CD8-positive, alpha-beta memory T cell (primary cell): ENCODE results near the gene AZI2. TPM values are rescaled to one million over a fixed set of nuclear protein-coding genes. Genes with fewer than 3 reads are reported as not detected.

ENCODE experiments used
- CTCF ChIA-PET: fragments of 350-600 bp; sonication (Branson Sonifier 250); formaldehyde crosslinking; loops from one replicate; lab custom pipeline; 2021; ENCODE audit warnings: antibody characterized with exemption; lab: Charles Lee
- POLR2A ChIA-PET: fragments of 350-600 bp; sonication (Branson Sonifier 250); formaldehyde crosslinking; loops from one replicate; lab custom pipeline; 2021; ENCODE audit warnings: antibody characterized with exemption; lab: Charles Lee
- DNase-seq, 5 donors: peaks; one replicate each; pipeline versions ENCODE4 v3.0.0 to v3.0.0-alpha.2; 2020 to 2022; ENCODE audit warnings: mixed read lengths in 1 of 5
- H3K27ac ChIP-seq: one replicate; pipeline ENCODE4 v1.7.0; 2013; ENCODE audit warnings: low read depth, mild to moderate bottlenecking, low read length, moderate library complexity
- H3K27me3 ChIP-seq: 2 replicates; pipeline ENCODE4 v1.7.0; 2013; ENCODE audit warnings: low read length, mild to moderate bottlenecking; ENCODE audit not compliant: insufficient read depth, poor library complexity, severe bottlenecking
- H3K36me3 ChIP-seq: 2 replicates; pipeline ENCODE4 v1.7.0; 2013; ENCODE audit warnings: mild to moderate bottlenecking, low read length, moderate library complexity; ENCODE audit not compliant: insufficient read depth
- H3K4me1 ChIP-seq: 2 replicates; pipeline ENCODE4 v1.7.0; 2013; ENCODE audit warnings: mild to moderate bottlenecking, low read length, moderate library complexity; ENCODE audit not compliant: insufficient read depth
- H3K4me3 ChIP-seq: 2 replicates; pipeline ENCODE4 v1.7.0; 2013; ENCODE audit warnings: mild to moderate bottlenecking, low read length
- H3K9me3 ChIP-seq: 2 replicates; pipeline ENCODE4 v1.7.0; 2013; ENCODE audit warnings: mild to moderate bottlenecking, low read length
- H3K27ac Mint-ChIP-seq, 8 donors: one replicate each; pipeline ENCODE4 v1.8.0; 2020 to 2021; ENCODE audit warnings: mixed read lengths in 8 of 8, mild to moderate bottlenecking in 6 of 8, inconsistent platforms in 3 of 8, moderate library complexity in 3 of 8
- H3K27me3 Mint-ChIP-seq, 2 donors: one replicate each; pipeline ENCODE4 v1.8.0; 2020 to 2021; ENCODE audit warnings: mixed read lengths in 2 of 2, mild to moderate bottlenecking in 1 of 2, moderate library complexity in 1 of 2
- H3K36me3 Mint-ChIP-seq, 3 donors: one replicate each; pipeline ENCODE4 v1.8.0; 2020 to 2021; ENCODE audit warnings: mixed read lengths in 3 of 3, inconsistent platforms in 1 of 3, mild to moderate bottlenecking in 1 of 3
- H3K4me1 Mint-ChIP-seq, 3 donors: one replicate each; pipeline ENCODE4 v1.8.0; 2020 to 2021; ENCODE audit warnings: mixed read lengths in 3 of 3, inconsistent platforms in 1 of 3, mild to moderate bottlenecking in 1 of 3
- H3K4me3 Mint-ChIP-seq, 7 donors: one replicate each; pipeline ENCODE4 v1.8.0; 2020 to 2021; ENCODE audit warnings: mixed read lengths in 7 of 7, mild to moderate bottlenecking in 6 of 7, moderate library complexity in 4 of 7, inconsistent platforms in 2 of 7
- H3K9me3 Mint-ChIP-seq, 5 donors: one replicate each; pipeline ENCODE4 v1.8.0; 2020 to 2022; ENCODE audit warnings: mixed read lengths in 5 of 5, mild to moderate bottlenecking in 3 of 5, moderate library complexity in 2 of 5, inconsistent platforms in 1 of 5
- polyA plus RNA-seq: library from polyadenylated mRNA; unstranded; fragments of 300-500 nt; fragmentation: Illumina TruSeq; gene quantifications from one replicate; pipeline ENCODE4 v1.2.3, GENCODE V29; 2021
- total RNA-seq, 2 experiments: library from RNA; stranded (reverse); gene quantifications; one replicate each; pipeline ENCODE4 v1.2.3, GENCODE V29; 2021

Gene AZI2
- total and polyA plus RNA-seq, 3 experiments from 2014 or later = 34.5 to 51.8 (median 36.4) TPM

DNA sequence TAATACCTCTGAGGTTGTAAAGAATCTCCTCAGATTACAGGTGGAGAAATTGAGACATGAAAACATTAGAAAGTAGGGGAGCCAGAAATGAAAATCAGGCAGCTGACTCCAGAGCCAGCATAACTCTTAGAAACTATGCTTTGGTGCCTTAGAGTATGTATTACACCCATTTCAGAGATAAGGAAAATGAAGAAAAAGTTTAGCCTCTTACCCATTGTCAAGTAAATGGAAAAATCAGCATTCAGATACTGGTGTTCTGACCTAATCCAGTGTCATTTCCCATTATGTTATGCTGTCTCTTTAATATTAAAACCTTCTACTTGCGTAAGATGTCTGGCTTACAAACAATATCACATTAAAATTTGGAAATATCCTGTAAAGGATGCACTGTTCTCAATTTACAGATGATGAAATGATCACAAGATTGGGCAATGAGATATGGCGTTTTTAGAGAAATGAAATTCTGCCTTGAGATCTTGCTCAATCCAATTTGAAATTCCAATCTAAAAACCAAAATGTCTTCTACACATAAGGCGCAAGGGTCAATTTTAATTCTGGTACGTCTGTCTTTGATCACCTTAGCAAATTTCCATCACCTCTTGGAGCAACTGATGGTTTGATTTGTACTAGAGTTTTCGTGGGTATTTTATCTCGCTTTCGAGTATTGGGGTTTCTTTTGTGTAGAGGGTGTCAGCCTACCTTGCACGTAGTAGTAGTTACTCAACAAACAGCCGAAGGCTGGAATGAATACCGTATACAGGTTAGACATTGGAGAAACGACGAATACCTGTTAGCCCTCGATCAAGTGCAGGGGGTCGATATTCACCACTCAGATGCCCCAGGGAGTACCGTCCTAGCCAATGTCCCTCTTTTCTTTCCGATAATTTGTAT is 1.0 kb downstream of the AZI2 start:
- no peaks in the 10 kb centered on the region for H3K9me3 ChIP-seq
- Mint-ChIP-seq H3K27ac (peak overlapping the region; percentile 95 to 100 (median 99)), H3K27me3 (no peaks in the 10 kb centered on the region), H3K9me3 (peaks cover 0 to 11% (median 9%) of the 10 kb centered on the region in 5 donors), H3K4me1 (peaks cover 62 to 86% (median 80%) of the 10 kb centered on the region in 3 donors), H3K36me3 (peaks cover 10 to 29% (median 16%) of the 10 kb centered on the region in 3 donors), H3K4me3 (peak overlapping the region; percentile 96 to 100 (median 98))
- H3K27ac ChIP-seq = peak overlapping the region; percentile 97
- H3K27me3 ChIP-seq = no peaks in the 10 kb centered on the region
- ChIA-PET POLR2A (interaction anchor here (0.8 to 2.1 kb wide), 4 partner anchors 21 to 1015 kb away, joined by 4 to 14 read pairs (median 9); partner anchors contain the start of gene SLC4A7), CTCF (interaction anchor here (1.9 to 4.5 kb wide), 4 partner anchors 11 to 636 kb away, joined by 6 to 26 read pairs (median 14); no protein-coding TSS in a partner anchor)
- H3K36me3 ChIP-seq = no peaks in the 10 kb centered on the region
- peak in 1 of 5 donors; percentile 14 for DNase-seq
- peaks cover 45% of the 10 kb centered on the region for H3K4me1 ChIP-seq
- H3K4me3 ChIP-seq = peak overlapping the region; percentile 92

DNA sequence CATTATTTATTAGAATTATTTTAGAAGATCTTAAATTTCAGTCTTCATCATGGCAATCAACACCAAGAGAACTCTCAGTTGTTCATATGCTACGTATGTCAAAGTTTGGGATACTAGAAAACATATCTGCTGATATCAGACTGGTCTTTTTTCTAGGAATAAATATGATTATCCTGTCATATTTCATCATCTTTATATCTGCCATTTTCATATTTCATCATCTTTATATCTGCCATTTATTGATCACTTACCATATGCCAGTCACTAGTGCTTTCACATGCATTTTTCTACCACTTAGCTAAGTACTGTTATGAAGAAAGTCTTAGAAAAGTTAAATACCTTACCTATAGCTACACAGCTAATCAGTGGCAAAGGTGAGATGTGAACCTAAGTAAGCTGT is 2.9 kb downstream of the AZI2 start:
- no peaks in the 10 kb centered on the region for H3K36me3 ChIP-seq
- H3K9me3 ChIP-seq = no peaks in the 10 kb centered on the region
- peak overlapping the region in 5 of 8 donors; percentile 1 to 98 (median 33) for H3K27ac Mint-ChIP-seq
- peaks cover 46% of the 10 kb centered on the region for H3K4me1 ChIP-seq
- peak overlapping the region in 2 of 7 donors; percentile 9 to 100 for H3K4me3 Mint-ChIP-seq
- DNase-seq = no peak
- H3K27me3 Mint-ChIP-seq = no peaks in the 10 kb centered on the region
- H3K27me3 ChIP-seq = no peaks in the 10 kb centered on the region
- H3K27ac ChIP-seq = no peak overlapping the region
- ChIA-PET CTCF (interaction anchor here (1.3 kb wide), 3 partner anchors 11 to 634 kb away, joined by 3 to 7 read pairs (median 4); partner anchors contain the start of gene EOMES), POLR2A (no interaction called here)
- peaks cover 0 to 17% (median 2%) of the 10 kb centered on the region in 3 donors for H3K36me3 Mint-ChIP-seq
- no peaks in the 10 kb centered on the region for H3K9me3 Mint-ChIP-seq
- H3K4me3 ChIP-seq = no peak overlapping the region
- H3K4me1 Mint-ChIP-seq = peaks cover 64 to 87% (median 80%) of the 10 kb centered on the region in 3 donors

DNA sequence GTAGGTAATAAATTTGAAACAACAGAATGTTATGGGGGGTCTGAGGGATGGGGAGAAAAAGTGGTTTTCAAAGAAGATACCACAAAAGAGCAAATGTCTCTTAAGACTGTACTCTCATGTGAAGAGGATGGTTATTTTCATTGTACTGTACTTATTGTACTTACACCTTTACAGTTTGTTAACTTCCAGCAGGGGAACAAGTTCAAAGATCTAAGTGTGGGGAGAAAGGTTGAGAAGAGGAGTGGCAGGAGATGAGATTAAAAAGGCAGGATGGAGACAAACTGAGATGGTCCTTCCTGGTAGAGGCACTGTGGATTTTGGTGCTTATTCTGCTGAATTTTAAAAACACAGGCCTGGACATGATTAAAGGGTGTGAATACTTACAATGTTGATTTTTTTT is 5.5 kb downstream of the AZI2 start:
- Histone ChIP-seq H3K9me3 (no peaks in the 10 kb centered on the region), H3K4me3 (no peak overlapping the region), H3K36me3 (no peaks in the 10 kb centered on the region), H3K27me3 (no peaks in the 10 kb centered on the region), H3K4me1 (peaks cover 35% of the 10 kb centered on the region), H3K27ac (no peak overlapping the region)
- ChIA-PET CTCF (interaction anchor here (1.0 to 1.1 kb wide), 2 partner anchors 622 to 631 kb away, joined by 3 to 5 read pairs; no protein-coding TSS in a partner anchor), POLR2A (no interaction called here)
- Mint-ChIP-seq H3K9me3 (no peaks in the 10 kb centered on the region), H3K27ac (peak overlapping the region in 3 of 8 donors; percentile 13 to 24 (median 14)), H3K4me1 (peaks cover 50 to 74% (median 62%) of the 10 kb centered on the region in 3 donors), H3K36me3 (peaks cover 0 to 27% (median 5%) of the 10 kb centered on the region in 3 donors), H3K4me3 (no peak overlapping the region), H3K27me3 (no peaks in the 10 kb centered on the region)
- DNase-seq = no peak

DNA sequence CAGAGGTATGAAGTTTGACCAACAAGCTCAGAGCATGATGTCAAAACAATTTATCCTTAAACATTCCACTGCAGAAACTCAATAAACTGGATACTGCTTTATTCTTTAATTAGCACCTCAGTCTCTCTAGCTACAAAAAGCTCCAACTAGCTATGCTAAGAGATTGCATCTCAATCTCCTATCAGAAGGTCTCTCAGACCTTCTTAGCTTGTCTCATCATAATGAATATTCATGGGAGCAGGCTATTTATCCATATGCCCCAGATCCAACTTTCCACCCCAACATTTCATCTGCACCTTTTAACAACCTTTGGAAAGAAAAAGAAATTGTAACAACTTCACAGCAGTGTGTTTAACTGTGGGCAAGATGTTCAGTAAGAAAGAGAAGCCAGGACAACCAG is 11.4 kb downstream of the AZI2 start:
- Mint-ChIP-seq H3K27ac (peak overlapping the region in 2 of 8 donors; percentile 4 to 46), H3K4me3 (no peak overlapping the region), H3K27me3 (no peaks in the 10 kb centered on the region), H3K9me3 (no peaks in the 10 kb centered on the region), H3K36me3 (peaks cover 0 to 48% (median 5%) of the 10 kb centered on the region in 3 donors), H3K4me1 (peaks cover 15 to 34% (median 31%) of the 10 kb centered on the region in 3 donors)
- CTCF ChIA-PET = interaction anchor here (0.6 to 7.8 kb wide), 4 partner anchors 12 to 644 kb away, joined by 4 to 55 read pairs (median 16); partner anchors contain the start of genes AZI2, EOMES and ZCWPW2
- POLR2A ChIA-PET = interaction anchor here (1.5 kb wide), 1 partner anchor 625 kb away, joined by 6 read pairs; no protein-coding TSS in a partner anchor
- H3K4me3 ChIP-seq = no peak overlapping the region
- peaks cover 7% of the 10 kb centered on the region for H3K36me3 ChIP-seq
- H3K27me3 ChIP-seq = no peaks in the 10 kb centered on the region
- H3K4me1 ChIP-seq = peaks cover 6% of the 10 kb centered on the region
- no peak for DNase-seq
- H3K9me3 ChIP-seq = no peaks in the 10 kb centered on the region
- no peak overlapping the region for H3K27ac ChIP-seq

DNA sequence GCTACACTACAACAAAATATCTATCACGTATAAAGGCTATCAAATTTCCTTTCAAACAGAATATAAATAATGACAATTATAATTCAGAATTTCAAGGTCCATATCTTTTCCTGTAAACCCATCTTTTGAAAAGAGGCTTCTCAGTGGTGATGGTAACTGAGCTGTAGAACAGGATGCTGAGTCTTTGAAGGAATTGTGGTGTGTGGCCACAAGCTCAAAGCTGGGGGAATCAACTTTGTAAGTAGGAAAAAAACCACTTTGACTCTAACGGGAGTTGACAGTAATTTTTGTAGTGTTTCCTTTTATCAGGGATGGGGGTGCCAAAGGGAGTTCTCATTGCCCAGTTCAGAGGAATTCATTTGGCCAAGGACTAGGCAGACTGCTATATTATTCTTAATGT is 13.4 kb downstream of the AZI2 start:
- Histone ChIP-seq H3K27ac (no peak overlapping the region), H3K4me3 (no peak overlapping the region), H3K4me1 (peaks cover 6% of the 10 kb centered on the region), H3K9me3 (no peaks in the 10 kb centered on the region), H3K36me3 (peaks cover 7% of the 10 kb centered on the region), H3K27me3 (no peaks in the 10 kb centered on the region)
- H3K4me3 Mint-ChIP-seq = no peak overlapping the region
- no peaks in the 10 kb centered on the region for H3K27me3 Mint-ChIP-seq
- H3K9me3 Mint-ChIP-seq = no peaks in the 10 kb centered on the region
- peaks cover 7 to 28% (median 24%) of the 10 kb centered on the region in 3 donors for H3K4me1 Mint-ChIP-seq
- peaks cover 0 to 58% (median 5%) of the 10 kb centered on the region in 3 donors for H3K36me3 Mint-ChIP-seq
- DNase-seq = no peak
- ChIA-PET POLR2A (interaction anchor here (0.8 kb wide), 1 partner anchor 624 kb away, joined by 3 read pairs; no protein-coding TSS in a partner anchor), CTCF (interaction anchor here (1.0 to 7.8 kb wide), 6 partner anchors 10 to 623 kb away, joined by 4 to 55 read pairs (median 8); partner anchors contain the start of genes AZI2, EOMES and ZCWPW2)
- H3K27ac Mint-ChIP-seq = no peak overlapping the region

DNA sequence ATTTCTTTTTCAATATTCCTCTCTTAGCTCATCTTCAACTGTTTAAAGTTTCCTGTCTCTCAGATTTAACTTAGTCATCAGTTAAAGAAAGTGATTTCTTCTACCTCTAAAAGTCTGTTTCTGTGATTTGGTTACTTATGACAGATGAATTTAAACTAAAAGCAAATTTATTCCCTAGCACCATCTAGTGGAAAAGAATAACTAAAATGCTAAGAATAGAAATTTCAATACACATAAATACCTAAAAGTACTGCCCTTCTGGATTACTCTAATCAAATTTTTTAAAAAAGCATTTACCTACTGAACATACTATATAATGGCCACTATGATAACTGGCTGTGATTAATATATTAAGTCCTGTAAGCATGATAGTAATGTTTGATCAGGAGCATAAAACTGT is 14.1 kb downstream of the AZI2 start:
- ChIA-PET POLR2A (no interaction called here), CTCF (interaction anchor here (1.3 to 7.8 kb wide), 4 partner anchors 10 to 622 kb away, joined by 4 to 55 read pairs (median 16); partner anchors contain the start of genes AZI2, EOMES and ZCWPW2)
- peaks cover 6% of the 10 kb centered on the region for H3K4me1 ChIP-seq
- peaks cover 7% of the 10 kb centered on the region for H3K36me3 ChIP-seq
- DNase-seq = no peak
- H3K36me3 Mint-ChIP-seq = peaks cover 0 to 53% (median 4%) of the 10 kb centered on the region in 3 donors
- no peaks in the 10 kb centered on the region for H3K27me3 ChIP-seq
- no peaks in the 10 kb centered on the region for H3K9me3 ChIP-seq
- H3K27me3 Mint-ChIP-seq = no peaks in the 10 kb centered on the region
- no peaks in the 10 kb centered on the region for H3K9me3 Mint-ChIP-seq
- no peak overlapping the region for H3K4me3 ChIP-seq
- peak overlapping the region in 2 of 8 donors; percentile 13 to 64 for H3K27ac Mint-ChIP-seq
- no peak overlapping the region for H3K4me3 Mint-ChIP-seq
- H3K4me1 Mint-ChIP-seq = peaks cover 5 to 25% (median 25%) of the 10 kb centered on the region in 3 donors
- no peak overlapping the region for H3K27ac ChIP-seq

DNA sequence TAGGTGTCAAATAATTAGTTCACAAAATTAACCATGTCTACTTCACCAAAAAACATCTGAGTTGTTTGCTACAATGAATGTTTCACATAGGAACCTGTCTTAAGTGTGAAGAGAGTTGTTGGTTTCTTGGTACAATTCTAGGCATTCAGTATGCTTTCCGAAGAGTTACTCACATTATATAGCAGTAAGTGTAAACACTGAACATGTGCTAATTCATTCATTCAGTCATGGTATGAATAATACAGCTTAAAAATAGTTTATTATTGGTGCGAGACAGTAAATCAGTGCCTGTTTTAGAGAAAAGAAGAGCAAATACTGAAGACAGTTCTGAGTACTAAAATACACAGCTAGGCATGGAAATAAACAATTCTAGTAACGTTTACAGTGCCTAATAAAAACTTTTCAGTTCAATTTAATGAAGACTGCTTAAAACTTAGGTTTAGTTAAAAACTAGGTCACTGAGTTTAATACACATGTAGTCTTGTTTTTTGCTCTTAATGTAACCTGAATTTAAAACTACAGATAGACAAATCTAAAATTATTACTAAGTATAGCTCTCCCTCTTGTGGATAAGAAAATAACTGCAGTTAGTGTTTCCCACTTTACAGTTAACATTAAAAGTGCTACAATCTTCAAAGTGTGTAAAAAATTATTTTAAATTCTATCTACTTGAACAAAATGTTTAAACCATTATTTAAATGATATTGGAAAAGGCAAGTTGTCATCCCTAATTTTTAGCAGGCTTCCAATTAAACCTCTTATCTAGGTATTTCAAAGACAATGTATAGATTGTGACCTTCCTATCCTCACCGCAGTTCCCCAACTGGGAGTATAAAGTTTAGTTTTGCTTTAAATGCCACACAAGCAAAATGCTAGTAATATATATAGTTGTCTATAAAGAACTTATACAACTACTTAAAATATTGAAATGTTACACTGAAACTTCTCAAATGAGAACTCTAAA is 20.2 kb downstream of the AZI2 start:
- no peaks in the 10 kb centered on the region for H3K27me3 ChIP-seq
- Mint-ChIP-seq H3K4me1 (peaks cover 41 to 58% (median 57%) of the 10 kb centered on the region in 3 donors), H3K9me3 (no peaks in the 10 kb centered on the region), H3K27me3 (no peaks in the 10 kb centered on the region), H3K27ac (peak overlapping the region in 4 of 8 donors; percentile 35 to 81 (median 52)), H3K36me3 (peaks cover 4 to 38% (median 5%) of the 10 kb centered on the region in 3 donors), H3K4me3 (peak overlapping the region in 4 of 7 donors; percentile 19 to 54 (median 40))
- H3K4me1 ChIP-seq = peaks cover 24% of the 10 kb centered on the region
- H3K36me3 ChIP-seq = no peaks in the 10 kb centered on the region
- H3K9me3 ChIP-seq = no peaks in the 10 kb centered on the region
- ChIA-PET POLR2A (interaction anchor here (2.3 to 3.9 kb wide), 3 partner anchors 20 to 616 kb away, joined by 13 to 59 read pairs (median 14); partner anchors contain the start of genes AZI2, EOMES and ZCWPW2), CTCF (interaction anchor here (0.8 to 6.2 kb wide), 10 partner anchors 9 to 648 kb away, joined by 3 to 130 read pairs (median 6); partner anchors contain the start of genes AZI2, EOMES and ZCWPW2)
- H3K4me3 ChIP-seq = no peak overlapping the region
- peak in 2 of 5 donors; percentile 41 to 49 for DNase-seq
- H3K27ac ChIP-seq = no peak overlapping the region
